Testis (tissue), 3 donors: ENCODE data around the gene AIRE. TPM values are rescaled to one million over a fixed set of nuclear protein-coding genes. Genes with fewer than 3 reads are reported as not detected.

Experiments used
- DNase-seq: peaks from one replicate; pipeline ENCODE4 v3.0.0-alpha.2; 2019
- H3K27ac ChIP-seq, 2 donors: fragments of 200-600 bp; sonication (generic); one replicate each; pipeline ENCODE4 v1.5.1; 2019
- H3K27me3 ChIP-seq: fragments of 200-600 bp; sonication (generic); one replicate; pipeline ENCODE4 v1.5.1; 2019
- H3K36me3 ChIP-seq: fragments of 200-600 bp; sonication (generic); one replicate; pipeline ENCODE4 v1.5.1; 2017; ENCODE audit warnings: low read depth; ENCODE audit errors: missing control alignments
- H3K4me1 ChIP-seq: fragments of 200-600 bp; sonication (generic); one replicate; pipeline ENCODE4 v1.5.1; 2019
- H3K4me3 ChIP-seq, 2 donors: fragments of 200-600 bp; sonication (generic); one replicate each; pipeline ENCODE4 v1.5.1; 2017 to 2019
- H3K9me3 ChIP-seq: fragments of 200-600 bp; sonication (generic); one replicate; pipeline ENCODE4 v1.5.1; 2017
- POLR2A ChIP-seq: fragments of 450-650 bp; IDR thresholded peaks from one replicate; pipeline ENCODE4 v1.6.1; 2017; ENCODE audit warnings: antibody characterized with exemption, mild to moderate bottlenecking, moderate library complexity
- WGBS, 2 donors: methylation state at CpG; one replicate each; pipeline ENCODE4 v1.1.5; 2018; 5-methylcytosine and 5-hydroxymethylcytosine counted together
- intact Hi-C: fragments of 100-400 bp; cut with DNase I; formaldehyde crosslinking; loops from one replicate; pipeline ENCODE4 v1.15.1; 2023; ENCODE audit warnings: low total_unique reads
- polyA plus RNA-seq: library from polyadenylated mRNA; stranded (reverse); fragments of 350-450 nt; fragmentation: Illumina TruSeq; extraction: RNeasy Lipid Tissue Mini Kit (QIAGEN cat#74804); gene quantifications from one replicate; pipeline ENCODE4 v1.2.3, GENCODE V29; 2014; ENCODE audit warnings: low read depth, low replicate concordance; ENCODE audit not compliant: insufficient read depth
- total RNA-seq, 2 donors: library from RNA; depleted of rRNA; stranded (reverse); fragments of >200 nt; gene quantifications; one replicate each; pipeline ENCODE4 v1.2.3, GENCODE V29; 2016
- TF ChIP-seq, protein P1 (sequence below), 3 experiments: fragments of 450-650 bp in 2 of 3; fragments of 200-600 bp in 1 of 3; sonication (generic) in 1 of 3; IDR thresholded peaks; one replicate each; pipeline ENCODE4 v1.5.1; 2016 to 2019; ENCODE audit warnings: antibody characterized with exemption in 3 of 3, mild to moderate bottlenecking in 2 of 3, moderate library complexity in 1 of 3

The AIRE gene
- total and polyA plus RNA-seq, 3 donors from 2014 or later, result 0.16 to 0.68 (median 0.55) TPM

- Histone ChIP-seq H3K27me3 (no peaks in the 10 kb centered on the region), H3K27ac (no peak overlapping the region), H3K9me3 (no peaks in the 10 kb centered on the region), H3K36me3 (no peaks in the 10 kb centered on the region), H3K4me3 (no peak overlapping the region), H3K4me1 (no peaks in the 10 kb centered on the region)
- 76 to 77% methylated on average over 4 of the region's 4 CpGs for WGBS, 2 donors
- intact Hi-C loops, result no loop called here
- no peak for DNase-seq
- TF ChIP-seq, protein P1, sequence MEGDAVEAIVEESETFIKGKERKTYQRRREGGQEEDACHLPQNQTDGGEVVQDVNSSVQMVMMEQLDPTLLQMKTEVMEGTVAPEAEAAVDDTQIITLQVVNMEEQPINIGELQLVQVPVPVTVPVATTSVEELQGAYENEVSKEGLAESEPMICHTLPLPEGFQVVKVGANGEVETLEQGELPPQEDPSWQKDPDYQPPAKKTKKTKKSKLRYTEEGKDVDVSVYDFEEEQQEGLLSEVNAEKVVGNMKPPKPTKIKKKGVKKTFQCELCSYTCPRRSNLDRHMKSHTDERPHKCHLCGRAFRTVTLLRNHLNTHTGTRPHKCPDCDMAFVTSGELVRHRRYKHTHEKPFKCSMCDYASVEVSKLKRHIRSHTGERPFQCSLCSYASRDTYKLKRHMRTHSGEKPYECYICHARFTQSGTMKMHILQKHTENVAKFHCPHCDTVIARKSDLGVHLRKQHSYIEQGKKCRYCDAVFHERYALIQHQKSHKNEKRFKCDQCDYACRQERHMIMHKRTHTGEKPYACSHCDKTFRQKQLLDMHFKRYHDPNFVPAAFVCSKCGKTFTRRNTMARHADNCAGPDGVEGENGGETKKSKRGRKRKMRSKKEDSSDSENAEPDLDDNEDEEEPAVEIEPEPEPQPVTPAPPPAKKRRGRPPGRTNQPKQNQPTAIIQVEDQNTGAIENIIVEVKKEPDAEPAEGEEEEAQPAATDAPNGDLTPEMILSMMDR (IDR thresholded peaks at IDR 0.05), result no peak
- TF ChIP-seq POLR2A, result no peak
These were observed 21.9 kb upstream of the AIRE start for GRCh38 chr21:44263768-44264167.

GRCh38 chr21:44265734-44266270 lies 19.9 kb upstream of the AIRE start:
- no peaks in the 10 kb centered on the region for H3K9me3 ChIP-seq
- TF ChIP-seq POLR2A, result no peak
- TF ChIP-seq, protein P1 (IDR thresholded peaks at IDR 0.05), result no peak
- 94 to 98% methylated on average over 9 to 17 of the region's 17 CpGs for WGBS, 2 donors
- no peak overlapping the region for H3K4me3 ChIP-seq
- no peaks in the 10 kb centered on the region for H3K36me3 ChIP-seq
- intact Hi-C loops, result no loop called here
- H3K27me3 ChIP-seq, result no peaks in the 10 kb centered on the region
- DNase-seq, result no peak
- no peaks in the 10 kb centered on the region for H3K4me1 ChIP-seq
- H3K27ac ChIP-seq, result no peak overlapping the region

GRCh38 chr21:44267655-44268142 lies 18.0 kb upstream of the AIRE start:
- H3K36me3 ChIP-seq, result no peaks in the 10 kb centered on the region
- TF ChIP-seq, protein P1 (IDR thresholded peaks at IDR 0.05), result no peak
- TF ChIP-seq POLR2A, result no peak
- no peak for DNase-seq
- no peaks in the 10 kb centered on the region for H3K4me1 ChIP-seq
- intact Hi-C loops, result no loop called here
- H3K9me3 ChIP-seq, result no peaks in the 10 kb centered on the region
- 82% methylated on average over 18 to 19 of the region's 19 CpGs for WGBS, 2 donors
- no peak overlapping the region for H3K27ac ChIP-seq
- no peak overlapping the region for H3K4me3 ChIP-seq
- no peaks in the 10 kb centered on the region for H3K27me3 ChIP-seq

- H3K4me1 ChIP-seq, result no peaks in the 10 kb centered on the region
- H3K9me3 ChIP-seq, result no peaks in the 10 kb centered on the region
- H3K4me3 ChIP-seq, result no peak overlapping the region
- intact Hi-C loops, result no loop called here
- WGBS, 2 donors, result 85 to 86% methylated on average over 8 of the region's 8 CpGs
- DNase-seq, result no peak
- H3K27ac ChIP-seq, result no peak overlapping the region
- H3K36me3 ChIP-seq, result no peaks in the 10 kb centered on the region
- TF ChIP-seq, protein P1 (IDR thresholded peaks at IDR 0.05), result no peak
- TF ChIP-seq POLR2A, result no peak
- H3K27me3 ChIP-seq, result no peaks in the 10 kb centered on the region
These were observed 16.6 kb upstream of the AIRE start for GRCh38 chr21:44269090-44269489.
